ENCODE measurements around the gene CENPH.
A peak's percentile ranks its signal among the peaks of the same experiment; 100 is the strongest.
"Not testable (repeated sequence)": the region's sequence is repeated elsewhere in the genome, so short reads cannot be mapped to it uniquely, and the experiment has no call there.

The CENPH gene, protein sequence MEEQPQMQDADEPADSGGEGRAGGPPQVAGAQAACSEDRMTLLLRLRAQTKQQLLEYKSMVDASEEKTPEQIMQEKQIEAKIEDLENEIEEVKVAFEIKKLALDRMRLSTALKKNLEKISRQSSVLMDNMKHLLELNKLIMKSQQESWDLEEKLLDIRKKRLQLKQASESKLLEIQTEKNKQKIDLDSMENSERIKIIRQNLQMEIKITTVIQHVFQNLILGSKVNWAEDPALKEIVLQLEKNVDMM

GRCh38 chr5:69189162-69190086, at the start of gene CENPH:
Gene CENPH (plus strand): TSS chr5:69189583. CDS start chr5:69189635, 52 bp downstream.
- DNase-seq, result peak; percentile 91

GRCh38 chr5:69140239-69140638, 49.1 kb upstream of the CENPH start:
- DNase-seq, result not testable (repeated sequence)

GRCh38 chr5:69140827-69141226, 48.6 kb upstream of the CENPH start:
- no peak for DNase-seq

GRCh38 chr5:69148576-69148975, 40.8 kb upstream of the CENPH start:
- not testable (repeated sequence) for DNase-seq

DNA sequence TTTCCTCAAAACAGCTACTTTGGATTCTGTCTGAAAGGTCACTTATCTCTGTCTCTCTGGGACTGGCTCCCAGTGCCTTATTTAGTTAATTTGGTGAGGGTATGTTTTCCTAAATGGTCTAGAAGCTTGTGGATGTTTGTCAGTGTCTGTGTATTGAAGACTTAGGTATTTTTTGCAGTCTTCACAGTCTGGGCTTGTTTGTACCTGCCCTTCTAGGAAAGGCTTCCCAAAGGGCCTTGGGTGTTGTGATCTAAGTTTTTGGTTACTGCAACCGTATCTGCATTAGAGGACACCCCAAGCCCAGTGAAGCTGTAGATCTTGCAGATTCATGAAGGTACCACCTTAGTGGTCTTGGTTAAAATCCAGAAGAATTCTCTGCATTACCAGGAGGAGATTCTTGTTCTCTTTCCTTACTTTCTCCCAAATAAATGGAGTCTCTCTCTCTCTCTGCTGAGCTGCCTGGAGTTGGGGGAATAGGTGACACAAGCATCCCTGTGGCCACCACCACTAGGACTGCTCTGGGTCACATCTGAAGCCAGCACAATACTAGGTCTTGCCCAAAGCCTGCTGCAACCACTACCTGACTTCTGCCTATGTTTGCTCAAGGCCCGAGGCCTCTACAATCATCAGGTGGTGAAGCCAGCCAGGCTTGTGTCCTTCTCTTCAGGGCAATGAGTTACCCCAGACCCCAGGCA, 40.3 kb upstream of the CENPH start:
- DNase-seq, result no peak

DNA sequence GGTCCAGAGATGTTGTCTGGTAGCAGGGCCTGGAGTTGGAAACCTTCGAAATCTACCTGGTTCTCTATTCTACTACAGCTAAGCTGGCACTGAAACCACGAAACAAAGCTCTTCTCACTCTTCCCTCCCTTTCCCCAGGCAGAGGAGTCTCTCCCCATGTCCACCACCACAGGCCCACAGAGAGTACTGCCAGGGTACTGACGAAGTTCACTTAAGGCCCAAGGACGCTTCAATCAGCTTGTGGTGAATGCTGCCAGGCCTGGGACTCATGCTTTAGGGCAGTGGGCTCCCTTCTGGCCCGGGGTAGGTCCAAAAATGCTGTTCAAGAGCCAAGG, 39.7 kb upstream of the CENPH start:
- DNase-seq, result no peak

- DNase-seq, result no peak
Observed at GRCh38 chr5:69152731-69153130, 36.7 kb upstream of the CENPH start.

DNA sequence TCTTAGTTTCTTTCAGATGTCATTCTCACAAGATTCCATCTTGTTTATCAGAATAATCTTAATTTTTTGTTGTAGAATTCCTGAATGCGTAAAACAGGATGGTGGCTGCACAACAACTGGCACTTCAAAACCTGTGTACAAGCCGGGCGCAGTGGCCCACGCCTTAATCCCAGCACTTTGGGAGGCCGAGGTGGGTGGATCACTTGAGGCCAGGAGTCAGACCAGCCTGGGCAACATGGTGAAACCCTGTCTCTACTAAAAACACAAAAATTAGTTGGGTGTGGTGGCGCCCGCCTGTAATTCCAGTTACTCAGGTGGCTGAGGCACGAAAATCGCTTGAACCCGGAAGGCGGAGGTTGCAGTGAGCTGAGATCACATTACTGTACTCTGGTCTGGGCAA, 32.9 kb upstream of the CENPH start:
- DNase-seq, result no peak

DNA sequence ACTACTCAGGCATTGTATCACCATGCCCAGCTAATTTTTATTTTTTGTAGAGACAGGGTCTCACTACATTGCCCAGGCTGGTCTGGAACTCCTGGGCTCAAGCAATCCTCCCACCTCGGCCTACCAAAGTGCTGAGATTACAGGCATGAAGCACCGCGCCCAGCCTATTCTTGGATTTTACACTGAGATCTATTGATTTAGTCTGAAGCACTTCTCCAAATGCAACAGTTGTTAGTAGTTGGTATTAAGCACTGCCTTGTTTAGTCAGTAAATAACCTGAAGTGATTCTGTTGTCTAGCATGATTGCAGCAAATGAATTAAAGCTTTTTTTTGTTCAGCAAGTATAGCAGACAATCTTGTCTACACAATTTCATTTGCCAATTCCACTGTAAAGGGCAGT, 31.3 kb upstream of the CENPH start:
- DNase-seq, result no peak

- DNase-seq, result no peak
Observed at GRCh38 chr5:69160651-69161050, 28.7 kb upstream of the CENPH start.

- DNase-seq, result peak; percentile 97
Observed at GRCh38 chr5:69166686-69167492, 22.5 kb upstream of the CENPH start, which contains the start of gene CCNB1. Gene CCNB1 (plus strand): TSS chr5:69167150. CDS start chr5:69167263, 113 bp downstream.

GRCh38 chr5:69167493-69167855, 21.9 kb upstream of the CENPH start:
- peak; percentile 2 for DNase-seq

DNA sequence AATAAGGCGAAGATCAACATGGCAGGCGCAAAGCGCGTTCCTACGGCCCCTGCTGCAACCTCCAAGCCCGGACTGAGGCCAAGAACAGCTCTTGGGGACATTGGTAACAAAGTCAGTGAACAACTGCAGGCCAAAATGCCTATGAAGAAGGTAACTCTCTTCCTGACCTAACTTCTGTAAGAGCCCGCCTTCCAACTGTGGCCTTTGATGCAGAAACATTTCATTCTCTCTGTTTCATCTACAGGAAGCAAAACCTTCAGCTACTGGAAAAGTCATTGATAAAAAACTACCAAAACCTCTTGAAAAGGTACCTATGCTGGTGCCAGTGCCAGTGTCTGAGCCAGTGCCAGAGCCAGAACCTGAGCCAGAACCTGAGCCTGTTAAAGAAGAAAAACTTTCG, 21.5 kb upstream of the CENPH start:
- no peak for DNase-seq

DNA sequence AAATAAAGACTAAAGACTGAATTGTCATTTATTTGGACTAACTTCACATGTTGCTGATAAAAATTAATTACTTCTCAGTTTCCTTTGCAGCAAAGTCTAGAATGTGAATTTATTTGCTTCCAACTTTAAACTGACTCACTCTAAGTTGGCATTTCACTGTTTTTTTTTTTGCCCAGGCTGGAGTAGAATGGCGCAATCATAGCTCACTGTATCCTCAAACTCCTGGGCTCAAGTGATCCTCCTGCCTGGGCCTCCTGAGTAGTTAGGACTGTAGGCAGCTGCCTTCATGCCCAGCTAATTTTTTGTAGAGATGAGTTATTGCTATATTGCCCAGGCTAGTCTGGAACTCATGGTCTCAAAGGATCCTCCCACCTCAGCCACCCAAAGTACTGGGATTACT, 18.9 kb upstream of the CENPH start:
- DNase-seq, result peak; percentile 2

DNA sequence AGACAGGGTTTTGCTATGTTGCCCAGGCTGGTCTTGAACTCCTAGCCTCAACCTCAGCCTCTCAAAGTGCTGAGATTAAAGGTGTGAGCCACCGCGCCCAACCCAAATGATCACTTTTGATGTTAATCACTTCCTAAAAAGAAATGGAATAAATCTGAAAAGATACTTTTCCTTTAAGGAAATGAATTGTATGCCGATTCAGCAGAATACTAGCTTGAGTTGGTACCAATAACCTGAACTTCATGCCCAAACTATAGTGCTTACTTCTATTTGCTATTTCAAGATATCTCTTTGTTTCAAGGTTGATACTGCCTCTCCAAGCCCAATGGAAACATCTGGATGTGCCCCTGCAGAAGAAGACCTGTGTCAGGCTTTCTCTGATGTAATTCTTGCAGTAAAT, 18.4 kb upstream of the CENPH start:
- no peak for DNase-seq

DNA sequence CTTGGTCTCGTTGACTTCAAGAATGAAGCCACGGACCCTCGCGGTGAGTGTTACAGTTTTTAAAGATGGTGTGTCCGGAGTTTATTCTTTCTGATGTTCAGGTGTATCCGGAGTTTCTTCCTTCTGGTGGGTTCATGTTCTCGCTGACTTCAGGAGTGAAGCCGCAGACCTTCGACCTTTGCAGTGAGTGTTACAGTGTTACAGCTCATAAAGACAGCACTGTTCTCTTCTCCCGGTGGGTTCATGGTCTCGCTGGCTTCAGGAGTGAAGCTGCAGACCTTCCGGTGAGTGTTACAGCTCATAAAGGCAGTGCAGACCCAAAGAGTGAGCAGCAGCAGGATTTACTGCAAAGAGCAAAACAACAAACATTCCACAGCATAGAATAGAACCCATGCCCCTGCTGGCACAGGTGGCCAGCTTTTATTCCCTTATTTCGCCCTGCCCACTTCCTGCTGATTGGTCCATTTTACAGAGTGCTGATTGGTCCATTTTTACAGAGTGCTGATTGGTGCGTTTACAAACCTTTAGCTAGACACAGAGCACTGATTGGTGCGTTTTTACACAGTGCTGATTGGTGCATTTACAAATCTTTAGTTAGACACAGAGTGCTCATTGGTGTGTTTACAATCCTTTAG, 7.6 kb upstream of the CENPH start:
- DNase-seq, result not testable (repeated sequence)

GRCh38 chr5:69184621-69185020, 4.8 kb upstream of the CENPH start:
- DNase-seq, result no peak

DNA sequence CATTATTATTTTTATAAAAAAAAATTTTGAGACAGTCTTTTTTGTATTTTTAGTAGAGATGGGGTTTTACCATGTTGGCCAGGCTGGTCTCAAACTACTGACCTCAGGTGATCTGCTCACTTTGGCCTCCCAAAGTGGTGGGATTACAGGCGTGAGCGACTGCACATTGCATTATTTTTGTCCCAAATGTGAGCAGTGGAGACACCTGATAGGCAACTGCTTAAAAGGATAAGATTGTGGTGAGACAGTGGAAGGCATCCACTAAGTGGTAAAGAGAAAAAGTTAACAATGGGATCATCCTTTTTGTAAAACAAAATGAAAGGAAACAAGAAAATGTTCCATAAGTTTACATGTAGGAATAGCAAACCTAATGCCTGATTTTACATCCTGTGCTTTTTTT, 2.0 kb upstream of the CENPH start:
- no peak for DNase-seq

DNA sequence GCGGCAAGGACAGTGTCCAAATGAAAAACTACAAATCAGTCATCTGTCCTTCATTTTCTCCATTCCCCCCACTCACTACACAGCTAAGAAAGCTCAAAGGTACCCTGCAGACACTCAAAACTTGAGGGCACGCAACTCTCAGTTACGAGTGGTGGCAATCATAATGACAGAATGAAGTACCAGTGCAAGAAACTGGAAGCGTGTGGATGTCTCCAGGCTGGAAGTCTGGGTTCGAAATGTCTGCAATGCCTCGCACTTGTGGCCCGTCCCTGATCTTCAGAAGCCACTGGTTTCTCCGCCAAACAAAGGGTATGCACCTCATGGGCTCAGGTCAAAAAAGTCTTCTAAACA, 597 bp upstream of the CENPH start:
- DNase-seq, result no peak

DNA sequence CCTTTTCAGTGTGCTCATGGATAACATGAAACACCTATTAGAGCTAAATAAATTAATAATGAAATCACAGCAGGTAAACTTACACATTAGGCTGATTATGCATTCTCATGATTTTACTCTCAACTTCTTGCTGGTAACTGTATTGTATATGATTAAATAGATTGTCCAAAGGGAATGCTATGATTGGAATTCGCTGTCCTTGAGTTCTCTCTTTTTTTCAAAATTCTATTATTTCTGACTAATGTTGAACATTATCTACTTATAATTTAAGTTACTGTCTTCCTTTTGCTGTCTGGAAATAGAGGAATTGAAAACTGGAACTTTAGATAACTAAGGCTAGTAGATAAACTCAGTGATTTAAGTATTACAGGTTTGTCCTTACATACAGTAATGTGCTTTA, 13.1 kb downstream of the CENPH start:
- DNase-seq, result no peak

DNA sequence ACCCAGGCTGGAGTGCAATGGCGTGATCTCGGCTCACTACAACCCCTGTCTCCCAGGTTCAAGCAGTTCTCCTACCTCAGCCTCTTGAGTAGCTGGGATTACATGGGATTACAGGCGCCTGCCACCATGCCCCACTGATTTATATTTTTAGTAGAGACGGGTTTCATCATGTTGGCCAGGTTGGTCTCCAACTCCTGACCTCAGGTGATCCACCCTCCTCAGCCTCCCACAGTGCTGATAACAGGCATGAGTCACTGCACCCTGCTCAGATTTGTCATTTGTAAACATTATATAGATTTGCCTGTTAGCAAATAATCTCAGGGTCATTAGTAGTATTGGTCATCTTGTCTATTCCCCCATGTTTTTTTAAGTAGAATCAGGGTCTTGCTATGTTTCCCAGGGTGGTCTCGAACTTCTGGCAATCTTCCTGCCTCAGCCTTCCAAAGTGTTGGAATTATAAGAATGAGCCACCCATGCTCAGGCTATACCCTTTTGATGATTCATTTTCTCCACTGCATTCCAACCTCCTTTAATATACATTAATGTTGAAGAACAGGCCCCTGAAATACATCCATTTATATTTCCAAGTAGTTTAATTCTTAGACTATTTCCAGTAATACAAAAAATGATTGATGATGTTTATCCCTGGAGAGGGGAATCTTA, 17.3 kb downstream of the CENPH start:
- DNase-seq, result peak; percentile 75

- DNase-seq, result peak; percentile 44
Observed at GRCh38 chr5:69209602-69210001, 20.2 kb downstream of the CENPH start.
